Stimulated activated naive CD8-positive, alpha-beta T cell treated with anti-CD3 and anti-CD28 coated beads, Interleukin-15, Interleukin-2, amounts not matched to agents 100 ng/mL and 50 ng/mL, for 24 hours (primary cell): ENCODE measurements around the gene TRMT61B.
A peak's percentile ranks its signal among the peaks of the same experiment; 100 is the strongest.

Experiments used
- H3K27ac Mint-ChIP-seq: one replicate; pipeline ENCODE4 v1.8.0; 2021; ENCODE audit warnings: mild to moderate bottlenecking, mixed read lengths
- H3K27me3 Mint-ChIP-seq: one replicate; pipeline ENCODE4 v1.8.0; 2021; ENCODE audit warnings: mixed read lengths
- H3K36me3 Mint-ChIP-seq: one replicate; pipeline ENCODE4 v1.8.0; 2021; ENCODE audit warnings: low read depth, mixed read lengths
- H3K4me1 Mint-ChIP-seq: one replicate; pipeline ENCODE4 v1.8.0; 2021; ENCODE audit warnings: low read depth, mixed read lengths
- H3K4me3 Mint-ChIP-seq: one replicate; pipeline ENCODE4 v1.8.0; 2021; ENCODE audit warnings: mild to moderate bottlenecking, mixed read lengths
- H3K9me3 Mint-ChIP-seq: one replicate; pipeline ENCODE4 v1.8.0; 2021; ENCODE audit warnings: mixed read lengths

TRMT61B gene

DNA sequence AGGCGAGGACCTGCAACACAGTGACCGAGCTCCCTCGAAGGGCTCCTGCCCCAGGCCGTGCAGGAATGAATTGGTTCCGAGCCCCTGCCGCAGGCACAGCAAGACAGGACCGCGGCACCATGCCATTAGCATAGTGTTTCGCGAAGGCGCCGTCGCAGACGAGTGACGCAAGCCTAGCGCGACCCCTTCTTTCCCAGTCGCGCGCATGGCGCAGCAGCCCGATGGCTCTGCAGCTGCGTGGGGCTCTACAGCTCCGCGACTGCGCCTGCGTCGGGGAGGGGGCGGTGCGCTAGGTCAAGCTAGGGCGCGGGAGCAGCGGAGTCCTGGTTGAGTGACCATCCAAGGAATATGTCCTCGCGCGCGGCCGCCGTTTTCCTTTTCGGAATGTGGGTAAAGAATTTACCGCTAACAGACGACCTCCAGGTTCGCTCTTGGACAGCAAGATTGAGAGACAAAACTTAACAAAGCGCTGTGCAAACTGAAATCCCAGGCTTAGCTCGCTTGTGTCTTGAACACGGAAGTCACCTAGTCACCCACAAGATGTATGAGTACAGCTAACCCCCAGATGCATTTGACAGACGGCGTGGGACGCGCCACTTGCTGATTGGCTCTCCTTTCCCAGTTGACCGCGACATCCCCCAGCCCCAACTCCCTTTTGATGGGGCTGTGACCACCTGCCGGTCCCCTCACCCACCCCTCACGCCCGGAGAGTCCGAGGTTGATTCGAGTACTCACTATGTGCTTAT is at the start of gene TRMT61B:
Gene TRMT61B, minus strand, starts transcription at position 164 of the 746 bp plus-strand sequence. Its CDS starts 32 bp downstream, at position 132.
- Mint-ChIP-seq H3K9me3 (no peaks in the 10 kb centered on the region), H3K36me3 (peaks cover 12% of the 10 kb centered on the region), H3K4me3 (peak within 1 kb of the TSS; percentile 99), H3K27ac (peak within 1 kb of the TSS; percentile 96), H3K4me1 (peaks cover 43% of the 10 kb centered on the region), H3K27me3 (no peaks in the 10 kb centered on the region)

GRCh38 chr2:28915939-28916338 is 45.8 kb upstream of the TRMT61B start:
- no peak overlapping the region for H3K4me3 Mint-ChIP-seq
- peaks cover 5% of the 10 kb centered on the region for H3K4me1 Mint-ChIP-seq
- peak overlapping the region; percentile 7 for H3K27ac Mint-ChIP-seq
- no peaks in the 10 kb centered on the region for H3K9me3 Mint-ChIP-seq
- peaks cover 70% of the 10 kb centered on the region for H3K36me3 Mint-ChIP-seq
- H3K27me3 Mint-ChIP-seq: no peaks in the 10 kb centered on the region

GRCh38 chr2:28909655-28910353 is 39.7 kb upstream of the TRMT61B start:
- peaks cover 11% of the 10 kb centered on the region for H3K4me1 Mint-ChIP-seq
- no peaks in the 10 kb centered on the region for H3K9me3 Mint-ChIP-seq
- no peaks in the 10 kb centered on the region for H3K27me3 Mint-ChIP-seq
- H3K36me3 Mint-ChIP-seq: peaks cover 82% of the 10 kb centered on the region
- peak overlapping the region; percentile 13 for H3K27ac Mint-ChIP-seq
- no peak overlapping the region for H3K4me3 Mint-ChIP-seq

GRCh38 chr2:28908172-28908571 is 38.1 kb upstream of the TRMT61B start:
- Mint-ChIP-seq H3K4me3 (no peak overlapping the region), H3K4me1 (peaks cover 25% of the 10 kb centered on the region), H3K36me3 (peaks cover 81% of the 10 kb centered on the region), H3K27ac (peak overlapping the region; percentile 39), H3K9me3 (no peaks in the 10 kb centered on the region), H3K27me3 (no peaks in the 10 kb centered on the region)

DNA sequence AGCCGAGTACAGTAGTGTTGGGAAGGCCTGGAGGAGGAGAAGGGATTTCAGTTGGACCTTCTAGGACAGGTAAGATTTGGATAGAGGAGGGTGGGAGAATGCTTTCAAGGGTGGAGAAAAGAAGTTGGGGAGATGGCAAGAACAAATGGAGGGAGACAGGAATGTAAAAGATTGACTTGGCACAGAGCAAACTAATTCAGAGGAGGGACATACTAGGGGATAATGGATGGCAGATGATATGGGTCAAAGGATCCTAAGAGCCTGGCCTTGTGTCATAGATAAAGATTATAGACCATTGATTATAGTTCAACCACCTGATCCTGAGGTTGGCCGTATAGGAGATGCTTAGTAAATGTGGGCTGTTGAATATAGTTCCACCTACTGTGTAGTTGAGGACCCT is 36.7 kb upstream of the TRMT61B start:
- Mint-ChIP-seq H3K9me3 (no peaks in the 10 kb centered on the region), H3K27ac (peak overlapping the region; percentile 4), H3K27me3 (no peaks in the 10 kb centered on the region), H3K36me3 (peaks cover 83% of the 10 kb centered on the region), H3K4me3 (no peak overlapping the region), H3K4me1 (peaks cover 25% of the 10 kb centered on the region)

GRCh38 chr2:28906376-28906775 is 36.3 kb upstream of the TRMT61B start:
- Mint-ChIP-seq H3K4me1 (peaks cover 27% of the 10 kb centered on the region), H3K27me3 (no peaks in the 10 kb centered on the region), H3K4me3 (no peak overlapping the region), H3K27ac (no peak overlapping the region), H3K9me3 (no peaks in the 10 kb centered on the region), H3K36me3 (peaks cover 84% of the 10 kb centered on the region)

DNA sequence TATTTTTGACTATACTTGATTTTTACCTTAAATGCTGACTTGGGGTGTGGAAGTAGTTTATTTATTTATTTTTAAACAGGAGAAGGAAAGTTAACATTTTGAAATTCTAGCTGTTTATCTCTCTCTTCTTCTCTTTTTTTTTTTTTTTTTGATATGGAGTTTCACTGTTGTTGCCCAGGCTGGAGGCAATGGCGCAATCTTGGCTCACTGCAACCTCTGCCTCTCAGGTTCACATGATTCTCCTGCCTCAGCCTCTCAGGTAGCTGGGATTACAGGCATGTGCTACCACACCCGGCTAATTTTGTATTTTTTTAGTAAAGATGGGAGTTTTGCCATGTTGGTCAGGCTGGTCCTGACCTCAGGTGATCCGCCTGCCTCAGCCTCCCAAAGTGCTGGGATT is 35.4 kb upstream of the TRMT61B start:
- Mint-ChIP-seq H3K27ac (peak overlapping the region; percentile 4), H3K4me1 (peaks cover 36% of the 10 kb centered on the region), H3K36me3 (peaks cover 92% of the 10 kb centered on the region), H3K27me3 (no peaks in the 10 kb centered on the region), H3K4me3 (no peak overlapping the region), H3K9me3 (no peaks in the 10 kb centered on the region)

DNA sequence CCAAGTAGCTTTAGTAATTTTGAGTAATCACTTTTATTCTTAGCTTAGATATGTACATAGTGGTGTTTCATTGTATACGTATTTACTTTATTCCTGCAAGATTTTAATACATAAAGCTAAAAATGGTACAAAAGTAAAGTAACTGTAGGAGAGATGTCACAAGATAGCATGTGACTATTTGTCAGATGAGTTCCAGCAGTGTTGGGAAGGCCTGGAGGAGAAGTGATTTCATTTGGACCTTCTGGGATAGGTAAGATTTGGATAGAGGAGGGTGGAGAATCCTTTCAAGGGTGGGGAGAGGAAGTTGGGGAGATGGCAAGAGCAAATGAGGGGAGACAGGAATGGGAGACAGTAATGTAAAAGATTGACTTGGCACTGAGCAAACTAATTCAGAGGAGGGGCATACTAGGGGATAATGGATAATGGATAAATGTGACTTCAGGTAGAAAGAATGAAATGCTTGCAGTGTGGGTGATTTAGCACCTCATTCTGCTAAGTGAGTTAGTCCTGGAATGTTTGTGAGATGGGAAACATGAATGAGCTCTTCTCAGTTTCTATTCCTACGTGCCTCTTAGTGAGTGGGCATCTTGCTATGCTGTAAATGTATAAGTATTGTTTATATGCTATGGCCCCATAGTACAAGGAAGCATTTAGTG is 34.8 kb upstream of the TRMT61B start:
- no peak overlapping the region for H3K4me3 Mint-ChIP-seq
- H3K27ac Mint-ChIP-seq: peak overlapping the region; percentile 4
- H3K4me1 Mint-ChIP-seq: peaks cover 42% of the 10 kb centered on the region
- H3K27me3 Mint-ChIP-seq: no peaks in the 10 kb centered on the region
- peaks cover 90% of the 10 kb centered on the region for H3K36me3 Mint-ChIP-seq
- H3K9me3 Mint-ChIP-seq: no peaks in the 10 kb centered on the region

- H3K9me3 Mint-ChIP-seq: no peaks in the 10 kb centered on the region
- peaks cover 90% of the 10 kb centered on the region for H3K36me3 Mint-ChIP-seq
Measured at GRCh38 chr2:28904295-28904694, 34.2 kb upstream of the TRMT61B start.

GRCh38 chr2:28902584-28902983 is 32.5 kb upstream of the TRMT61B start:
- H3K4me3 Mint-ChIP-seq: no peak overlapping the region
- H3K9me3 Mint-ChIP-seq: no peaks in the 10 kb centered on the region
- H3K27me3 Mint-ChIP-seq: no peaks in the 10 kb centered on the region
- peaks cover 65% of the 10 kb centered on the region for H3K4me1 Mint-ChIP-seq
- no peak overlapping the region for H3K27ac Mint-ChIP-seq
- H3K36me3 Mint-ChIP-seq: peaks cover 91% of the 10 kb centered on the region

More at GRCh38 chr2:28904295-28904694, 34.2 kb upstream of the TRMT61B start:
- peak overlapping the region; percentile 31 for H3K27ac Mint-ChIP-seq
- H3K27me3 Mint-ChIP-seq: no peaks in the 10 kb centered on the region
- H3K4me1 Mint-ChIP-seq: peaks cover 48% of the 10 kb centered on the region
- H3K4me3 Mint-ChIP-seq: no peak overlapping the region

DNA sequence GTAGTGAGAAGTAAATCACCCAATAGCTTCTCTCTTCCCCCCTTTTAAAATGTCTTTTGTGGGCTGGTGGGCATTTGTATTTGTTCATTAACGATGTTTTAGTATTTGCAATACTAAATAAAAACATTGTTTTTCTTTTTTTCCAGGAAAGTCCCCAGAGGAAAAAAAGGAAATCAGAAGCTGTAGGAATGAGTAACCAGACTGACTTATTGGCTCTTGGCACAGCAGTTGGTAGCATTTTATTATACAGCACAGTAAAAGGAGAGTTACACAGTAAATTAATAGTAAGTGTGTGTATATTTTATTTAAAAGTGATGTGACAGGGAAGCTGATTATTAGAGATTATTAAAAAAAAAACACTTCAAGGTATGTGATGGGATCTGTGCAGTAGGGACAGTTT is 31.7 kb upstream of the TRMT61B start:
- Mint-ChIP-seq H3K36me3 (peaks cover 92% of the 10 kb centered on the region), H3K4me3 (no peak overlapping the region), H3K9me3 (no peaks in the 10 kb centered on the region), H3K27ac (no peak overlapping the region), H3K27me3 (no peaks in the 10 kb centered on the region), H3K4me1 (peaks cover 73% of the 10 kb centered on the region)

DNA sequence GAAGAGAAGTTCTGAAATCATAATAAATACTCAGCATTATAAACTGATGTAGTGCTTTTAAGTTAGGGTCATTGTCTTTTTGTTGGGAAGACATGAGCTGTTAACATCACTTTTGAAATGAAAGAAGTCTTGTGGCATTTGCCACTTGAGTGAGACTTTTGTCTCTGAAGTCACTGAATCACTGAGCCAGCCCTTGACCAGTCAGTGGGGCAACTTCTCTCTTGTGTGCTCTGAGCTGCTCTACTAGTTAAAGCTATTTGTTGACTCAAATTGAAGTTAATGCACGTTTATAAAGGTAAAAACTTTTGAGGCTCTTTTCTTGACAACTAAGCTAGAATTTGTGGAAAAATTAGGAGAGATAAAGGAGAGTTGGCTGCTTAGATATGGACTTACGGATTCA is 31.1 kb upstream of the TRMT61B start:
- Mint-ChIP-seq H3K4me3 (no peak overlapping the region), H3K27ac (no peak overlapping the region), H3K9me3 (no peaks in the 10 kb centered on the region), H3K4me1 (peaks cover 78% of the 10 kb centered on the region), H3K36me3 (peaks cover 92% of the 10 kb centered on the region), H3K27me3 (no peaks in the 10 kb centered on the region)

GRCh38 chr2:28898048-28898447 is 27.9 kb upstream of the TRMT61B start:
- peaks cover 67% of the 10 kb centered on the region for H3K4me1 Mint-ChIP-seq
- peak overlapping the region; percentile 98 for H3K4me3 Mint-ChIP-seq
- peaks cover 74% of the 10 kb centered on the region for H3K36me3 Mint-ChIP-seq
- H3K27me3 Mint-ChIP-seq: no peaks in the 10 kb centered on the region
- H3K27ac Mint-ChIP-seq: peak overlapping the region; percentile 85
- no peaks in the 10 kb centered on the region for H3K9me3 Mint-ChIP-seq

GRCh38 chr2:28896906-28897305 is 26.8 kb upstream of the TRMT61B start:
- no peaks in the 10 kb centered on the region for H3K27me3 Mint-ChIP-seq
- no peaks in the 10 kb centered on the region for H3K9me3 Mint-ChIP-seq
- peaks cover 62% of the 10 kb centered on the region for H3K4me1 Mint-ChIP-seq
- peaks cover 64% of the 10 kb centered on the region for H3K36me3 Mint-ChIP-seq
- peak overlapping the region; percentile 98 for H3K4me3 Mint-ChIP-seq
- peak overlapping the region; percentile 45 for H3K27ac Mint-ChIP-seq
